ENCODE data around the gene HHIPL1.

Gene HHIPL1

DNA sequence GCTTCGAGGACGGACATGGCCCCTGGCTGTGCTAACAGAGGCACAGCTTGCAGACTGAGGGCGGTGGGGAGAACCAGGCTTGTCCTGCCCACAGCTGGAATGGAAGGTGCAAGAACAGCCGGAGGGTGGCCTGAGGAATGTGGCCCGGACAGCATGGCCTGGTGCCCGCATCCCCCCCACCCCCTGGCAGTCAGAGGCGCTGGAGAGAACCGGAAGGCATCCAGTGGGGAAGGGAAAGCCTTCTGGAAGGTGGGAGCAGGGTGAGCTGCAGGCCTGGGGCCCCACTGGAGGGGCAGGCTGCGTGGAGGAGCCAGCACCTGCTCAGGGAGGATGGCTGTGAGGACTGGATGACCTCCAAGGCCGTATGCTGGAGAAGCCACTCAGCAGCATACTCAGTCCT, 31.0 kb downstream of the HHIPL1 start:
- no peak for DNase-seq (ENCODE audit: low read depth)

DNA sequence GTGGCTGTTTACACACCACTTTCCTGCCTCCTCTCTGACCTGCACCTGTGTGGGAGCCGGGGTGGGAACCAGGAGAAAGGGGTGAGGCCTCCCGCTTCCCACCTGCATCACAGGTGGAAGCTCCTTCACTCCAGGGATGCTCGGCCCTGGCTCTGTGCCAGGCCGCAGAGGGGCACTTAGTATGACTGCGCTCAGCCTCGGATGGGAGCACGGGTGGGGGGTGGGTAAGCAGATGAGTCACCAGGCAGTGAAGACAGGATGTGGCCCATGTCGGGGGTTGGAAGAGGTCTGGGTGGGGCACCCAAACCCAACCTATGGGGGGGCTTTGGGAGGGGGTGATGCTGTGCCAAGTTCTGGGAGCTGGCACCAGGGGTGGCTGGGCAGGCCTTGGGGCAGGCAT, 31.7 kb downstream of the HHIPL1 start:
- no peak for DNase-seq (ENCODE audit: low read depth)

DNA sequence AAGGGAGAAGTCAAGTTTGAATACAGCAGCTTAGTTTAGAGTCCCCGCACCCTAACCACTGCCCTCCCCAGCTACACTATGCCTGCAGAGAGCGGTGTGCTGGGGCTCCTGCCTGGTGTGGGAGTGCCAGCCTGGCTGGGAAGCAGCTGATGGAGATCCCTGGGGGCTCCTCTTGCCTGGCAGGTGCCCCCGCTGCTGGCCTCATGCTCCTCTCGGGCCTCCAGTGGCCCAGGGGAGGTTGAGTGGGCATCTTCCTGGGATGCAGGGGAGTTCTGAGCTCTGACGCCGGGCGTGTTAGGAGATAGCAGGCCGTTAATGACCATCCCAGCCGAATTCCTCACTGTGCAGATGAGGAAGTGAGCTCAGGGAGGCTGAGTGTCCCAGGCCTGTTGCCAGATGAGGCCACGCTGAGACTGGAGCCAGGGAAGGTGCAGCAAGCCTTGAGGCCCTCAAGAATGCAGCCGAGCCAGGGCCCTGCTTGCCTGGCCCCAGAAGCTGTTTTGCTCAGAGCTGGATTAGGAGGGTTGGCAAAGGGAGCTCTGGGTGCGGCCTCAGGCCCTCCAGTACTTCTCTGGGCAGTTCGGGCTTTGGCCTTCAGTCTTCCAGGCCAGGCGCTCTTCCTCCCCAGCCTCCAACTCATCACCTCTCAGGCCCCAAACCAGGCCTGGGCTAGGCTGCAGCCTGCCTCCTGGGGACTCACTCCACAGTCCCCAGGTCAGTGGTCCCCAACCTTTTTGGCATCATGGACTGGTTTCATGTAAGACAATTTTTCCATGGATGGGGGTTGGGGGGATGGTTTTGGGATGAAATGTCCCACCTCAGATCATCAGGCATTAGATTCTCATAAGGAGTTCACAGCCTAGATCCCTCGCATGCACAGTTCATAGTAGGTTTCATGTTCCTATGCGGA, 32.6 kb downstream of the HHIPL1 start:
- DNase-seq (ENCODE audit: low read depth), result no peak

DNA sequence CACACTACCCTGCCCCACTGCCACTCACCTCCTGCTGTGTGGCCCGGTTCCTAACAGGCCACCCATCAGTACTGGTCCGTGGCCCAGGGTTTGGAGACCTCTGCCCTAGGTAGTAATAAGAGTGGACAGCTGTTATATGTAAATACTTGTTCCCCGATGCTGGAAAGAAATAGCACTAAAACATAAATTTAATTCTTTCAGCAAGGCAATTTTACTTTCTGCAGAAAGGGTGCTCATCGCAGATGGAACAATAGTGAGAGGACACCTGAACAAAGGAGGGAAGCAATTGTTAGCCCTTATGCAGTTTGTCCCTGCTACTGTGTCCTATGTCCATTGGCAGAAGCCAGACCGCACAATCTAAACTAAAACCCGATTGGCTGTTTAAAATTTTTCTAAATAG, 33.3 kb downstream of the HHIPL1 start:
- no peak for DNase-seq (ENCODE audit: low read depth)

- no peak for DNase-seq (ENCODE audit: low read depth)
Observed at GRCh38 chr14:99679111-99679510, 34.2 kb downstream of the HHIPL1 start.

DNA sequence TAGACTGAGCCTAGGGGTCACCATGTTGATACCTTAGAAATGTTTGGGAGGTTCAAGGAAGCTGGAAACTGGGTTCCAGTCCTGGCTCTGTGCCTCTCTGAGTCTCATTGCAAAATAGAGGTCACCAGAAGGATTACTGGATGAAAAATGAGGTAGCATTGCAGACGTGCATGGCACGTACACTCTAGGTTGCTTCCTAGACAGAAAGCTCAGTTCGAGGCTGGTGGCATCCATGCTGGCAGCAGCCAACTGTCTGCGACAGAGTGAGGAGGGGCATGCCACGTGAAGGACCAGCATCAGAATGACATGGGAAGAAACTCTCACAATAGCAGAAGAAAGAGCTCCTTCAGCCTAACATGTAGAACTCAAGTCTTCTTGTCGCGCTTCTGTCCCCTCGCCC, 34.6 kb downstream of the HHIPL1 start:
- DNase-seq (ENCODE audit: low read depth), result no peak

DNA sequence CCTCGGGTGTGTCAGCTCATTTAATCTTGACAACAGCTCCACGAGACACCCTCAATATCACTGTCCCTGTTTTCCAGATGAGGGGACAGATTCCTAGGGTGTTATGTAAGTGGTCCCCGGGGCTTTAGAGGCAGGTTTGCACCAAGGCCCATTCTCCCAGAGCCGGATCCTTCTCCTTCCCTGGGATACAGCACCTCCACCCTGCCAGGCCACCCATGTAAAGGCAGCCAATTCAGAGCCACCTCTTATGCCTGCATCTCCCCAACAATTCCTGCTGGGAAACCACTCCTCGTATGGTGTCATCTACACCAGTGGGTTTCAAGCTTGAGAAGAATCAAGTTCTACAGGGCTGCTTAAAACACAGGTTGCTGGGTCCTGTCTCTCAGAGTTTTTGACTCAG, 35.1 kb downstream of the HHIPL1 start:
- DNase-seq (ENCODE audit: low read depth), result no peak

DNA sequence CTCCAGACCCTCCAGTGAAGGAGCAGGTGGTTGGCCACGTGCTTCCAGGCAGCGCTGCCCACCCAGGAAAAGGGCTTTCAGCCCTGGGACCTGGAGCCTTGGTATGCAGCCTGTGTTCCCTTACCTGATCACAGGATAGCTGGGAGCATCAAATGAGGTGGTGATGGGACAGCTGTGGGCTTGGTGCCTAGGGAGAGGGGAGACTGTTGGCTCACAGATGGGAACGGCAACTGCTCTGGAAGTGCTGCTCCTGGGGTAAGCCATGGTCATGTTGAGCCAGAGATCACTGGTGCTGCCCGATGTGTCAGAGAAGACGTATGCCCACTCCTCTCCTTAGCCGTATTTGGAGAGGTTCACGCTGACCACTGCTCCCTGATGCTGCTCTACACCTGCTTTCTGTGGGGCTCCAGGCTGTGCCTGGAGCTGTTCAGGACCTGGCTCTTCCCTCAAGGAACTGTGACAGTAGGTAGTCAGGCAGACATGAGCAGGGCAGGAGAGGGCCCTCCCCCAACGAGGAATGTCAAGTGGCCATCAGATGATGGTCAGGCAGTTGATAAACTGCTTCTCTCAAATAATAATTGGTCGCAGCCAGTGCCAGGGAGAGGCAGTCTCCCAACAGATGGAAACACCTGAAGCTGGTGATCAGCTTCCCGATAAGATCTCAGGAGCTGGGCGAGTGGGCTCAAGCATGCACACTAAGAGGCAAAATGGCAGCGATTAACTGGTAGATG, 36.3 kb downstream of the HHIPL1 start:
- no peak for DNase-seq (ENCODE audit: low read depth)

- DNase-seq (ENCODE audit: low read depth), result no peak
Observed at GRCh38 chr14:99681832-99682148, 36.9 kb downstream of the HHIPL1 start.

- DNase-seq (ENCODE audit: low read depth), result peak; percentile 73
Observed at GRCh38 chr14:99682809-99683618, 38.1 kb downstream of the HHIPL1 start.

- peak; percentile 98 for DNase-seq (ENCODE audit: low read depth)
Observed at GRCh38 chr14:99683619-99684409, 38.9 kb downstream of the HHIPL1 start, which contains the start of gene CYP46A1. CYP46A1 (plus strand) TSS chr14:99684298; CDS start chr14:99684418, 120 bp downstream.

- DNase-seq (ENCODE audit: low read depth), result peak; percentile 3
Observed at GRCh38 chr14:99684410-99684934, 39.5 kb downstream of the HHIPL1 start.

GRCh38 chr14:99685151-99685591, 40.2 kb downstream of the HHIPL1 start:
- no peak for DNase-seq (ENCODE audit: low read depth)

- no peak for DNase-seq (ENCODE audit: low read depth)
Observed at GRCh38 chr14:99685596-99685995, 40.7 kb downstream of the HHIPL1 start.

DNA sequence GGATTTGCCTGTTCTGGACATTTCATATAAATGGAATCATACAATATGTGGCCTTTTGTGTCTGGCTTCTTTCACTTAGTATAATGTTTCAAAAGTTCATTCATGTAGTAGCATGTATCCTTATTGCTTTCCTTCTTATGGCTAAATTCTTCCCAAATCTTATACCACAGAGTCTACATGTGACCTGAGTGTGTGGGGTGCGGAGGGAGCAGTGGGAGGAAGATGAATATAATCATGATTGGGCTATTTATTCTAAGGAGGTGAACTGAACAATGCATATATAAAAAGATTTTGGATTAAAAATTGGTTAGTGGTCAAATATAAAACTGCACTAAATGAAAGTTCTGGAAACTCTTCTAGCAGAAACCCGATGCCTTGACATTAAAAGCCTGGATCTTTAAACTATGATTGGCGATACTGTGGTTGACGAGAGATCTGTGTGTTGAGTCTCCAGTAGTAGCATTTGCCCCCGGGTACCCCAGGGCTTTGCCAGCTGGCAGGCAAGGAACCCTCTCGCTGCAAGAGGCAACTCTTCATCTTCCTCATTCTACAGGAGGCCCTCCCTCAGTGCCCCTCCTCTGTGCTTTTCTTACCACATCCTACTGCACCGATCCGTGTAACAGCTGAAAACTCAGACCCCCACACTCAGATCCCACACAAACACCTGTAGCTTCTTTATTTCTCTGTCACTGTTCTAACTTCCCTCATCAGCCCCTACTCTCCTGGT, 41.8 kb downstream of the HHIPL1 start:
- DNase-seq (ENCODE audit: low read depth), result no peak

DNA sequence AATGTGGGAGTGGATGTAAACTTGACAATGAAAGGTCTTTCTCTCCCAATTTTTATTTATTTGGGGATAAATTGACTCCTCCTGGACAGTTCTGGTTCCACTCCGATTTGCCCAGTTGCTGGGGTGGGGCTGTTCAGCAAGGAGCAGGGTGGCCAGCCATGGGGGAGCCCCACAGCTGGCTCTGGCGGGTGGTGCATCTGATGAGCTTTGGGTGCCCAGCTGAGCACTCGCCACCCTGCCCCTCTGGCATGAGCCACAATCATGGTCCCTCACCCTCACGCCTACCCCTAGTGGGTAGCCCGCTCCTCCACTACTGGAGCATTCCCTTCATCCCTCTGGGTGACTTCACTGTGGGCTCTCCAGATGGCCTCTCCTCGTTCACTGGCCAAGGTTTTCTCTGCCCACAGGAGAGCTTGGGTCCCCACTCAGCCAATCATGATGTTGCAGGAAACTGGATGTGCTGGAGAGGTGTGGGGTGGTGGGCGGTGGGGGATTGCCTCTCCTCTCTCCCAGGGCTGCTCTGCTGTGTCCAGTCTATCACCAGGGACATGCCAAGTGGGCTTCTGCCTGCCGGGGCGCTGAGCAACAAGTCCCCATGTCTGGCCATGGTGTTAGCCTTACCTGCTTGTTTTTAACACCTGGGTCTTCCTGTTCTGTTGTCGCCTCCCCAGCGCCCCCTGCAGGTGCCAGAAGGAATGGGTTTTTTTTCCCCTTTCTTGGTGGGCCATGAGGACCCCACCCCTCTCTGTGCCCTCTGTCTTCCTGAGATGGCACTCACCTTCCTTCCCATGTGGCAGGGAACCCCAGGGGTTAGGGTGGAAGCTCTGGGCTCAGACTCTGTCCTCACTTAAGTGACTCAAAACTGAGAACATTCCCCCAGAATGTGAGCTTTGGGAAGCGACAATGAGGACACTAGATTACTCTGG, 42.6 kb downstream of the HHIPL1 start:
- DNase-seq (ENCODE audit: low read depth), result no peak

- DNase-seq (ENCODE audit: low read depth), result no peak
Observed at GRCh38 chr14:99688210-99688581, 43.3 kb downstream of the HHIPL1 start.

DNA sequence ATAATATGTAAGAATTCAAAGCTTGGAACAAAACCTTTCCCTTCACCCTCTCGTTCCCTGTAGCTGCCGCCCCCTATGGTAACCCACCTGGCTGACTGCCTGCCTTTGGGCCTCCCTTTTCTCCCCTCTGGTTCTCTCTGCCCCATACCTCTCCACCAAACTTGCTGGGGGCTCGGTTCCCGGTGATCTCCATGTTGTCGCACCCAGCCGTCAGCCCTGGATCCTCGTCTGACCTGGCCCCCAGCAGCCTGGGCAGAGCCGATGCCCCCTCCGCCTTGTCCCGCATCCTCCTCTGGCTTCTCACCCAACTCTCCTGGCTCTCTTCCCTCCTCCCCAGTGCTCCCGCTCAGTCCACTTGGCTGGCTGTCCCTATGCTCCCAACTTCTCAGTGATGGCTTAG, 43.7 kb downstream of the HHIPL1 start:
- no peak for DNase-seq (ENCODE audit: low read depth)
